Measurements from ENCODE around the gene TEKT3. TPM values are rescaled to one million over a fixed set of nuclear protein-coding genes. Genes with fewer than 3 reads are reported as not detected.

Gene TEKT3
- total and polyA plus RNA-seq, 9 of the 15 experiments (the other 6 are each of a cell fraction or from before 2014, with no cell fraction given) = not detected

GRCh38 chr17:15257258-15257788 is 84.1 kb downstream of the TEKT3 start (continued):
- no peak for TF ChIP-seq DMBX1 (CRISPR knock-in tag; IDR thresholded peaks at IDR 0.05; ENCODE audit: borderline replicate concordance)
- TF ChIP-seq MCM5 (IDR thresholded peaks at IDR 0.05; ENCODE audit: low read depth) = no peak
- no peak for TF ChIP-seq RAD51 (IDR thresholded peaks at IDR 0.05; ENCODE audit: borderline replicate concordance, low read depth)
- TF ChIP-seq BACH1 (tag; IDR thresholded peaks at IDR 0.05) = no peak
- no peak for TF ChIP-seq DACH1 (IDR thresholded peaks at IDR 0.05; ENCODE audit: partially characterized antibody)
- TF ChIP-seq HDAC1 (IDR thresholded peaks at IDR 0.05) = no peak
- TF ChIP-seq ILF3 (IDR thresholded peaks at IDR 0.05; ENCODE audit: borderline replicate concordance) = no peak
- TF ChIP-seq ZNF175 (CRISPR knock-in tag; IDR thresholded peaks at IDR 0.05; ENCODE audit: low read depth) = no peak
- no peak for TF ChIP-seq ZKSCAN1 (IDR thresholded peaks at IDR 0.05; ENCODE audit: low read depth, low read length)
- no peak for TF ChIP-seq THAP12 (CRISPR knock-in tag; IDR thresholded peaks at IDR 0.05)
- no peak for TF ChIP-seq ATF6 (CRISPR knock-in tag; IDR thresholded peaks at IDR 0.05)
- TF ChIP-seq ZHX1 (conservative IDR thresholded peaks at IDR 0.05; ENCODE audit: low read length) = no peak
- TF ChIP-seq HIVEP1 (CRISPR knock-in tag; IDR thresholded peaks at IDR 0.05) = no peak
- TF ChIP-seq ETS2 (tag; IDR thresholded peaks at IDR 0.05; ENCODE audit: borderline replicate concordance, poor library complexity, severe bottlenecking) = no peak
- TF ChIP-seq ETV5 (CRISPR knock-in tag; IDR thresholded peaks at IDR 0.05; ENCODE audit: low read depth) = peak; percentile 65; the same call in 1 of the 2 replicates
- TF ChIP-seq RFX7 (CRISPR knock-in tag; IDR thresholded peaks at IDR 0.05) = no peak
- TF ChIP-seq SNAPC5 (CRISPR knock-in tag; IDR thresholded peaks at IDR 0.05) = no peak
- no peak for TF ChIP-seq ZNF778 (CRISPR knock-in tag; IDR thresholded peaks at IDR 0.05)
- no peak for TF ChIP-seq SP1 (CRISPR knock-in tag; IDR thresholded peaks at IDR 0.05)
- TF ChIP-seq ZBTB33 (CRISPR knock-in tag; IDR thresholded peaks at IDR 0.05) = no peak

Measured in K562 (cell line).